ENCODE data around the gene C1orf141.

DNA sequence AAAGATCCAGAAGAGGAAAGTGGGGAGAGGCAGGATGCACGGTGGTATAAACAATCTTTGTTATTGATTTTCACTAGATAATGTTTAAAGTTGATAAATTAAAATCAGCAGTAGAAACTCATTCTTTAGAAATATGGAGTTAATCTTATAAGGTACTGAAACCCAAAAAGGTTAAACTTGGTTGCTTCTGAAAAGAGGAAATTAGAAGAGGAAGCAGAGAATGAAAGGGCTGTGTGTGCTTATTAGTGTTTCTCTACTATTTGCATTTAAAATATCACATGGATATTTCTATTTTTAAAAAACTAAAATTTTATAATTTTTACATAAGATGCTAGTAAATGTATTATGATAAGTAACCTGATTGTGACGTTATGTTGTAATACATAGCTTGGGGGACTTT is 24.4 kb downstream of the C1orf141 start:
- no peak for TF ChIP-seq CTCF (IDR thresholded peaks at IDR 0.05)
- TF ChIP-seq POLR2A (IDR thresholded peaks at IDR 0.05) = no peak

All from right lobe of liver (tissue), 4 donors.